ENCODE results near the gene MAP1LC3A.

GRCh38 chr20:34562641-34563040 is 4.1 kb downstream of the MAP1LC3A start:
- TF ChIP-seq CTCF (IDR thresholded peaks at IDR 0.05; ENCODE audit: insufficient read depth, low read length, poor library complexity, severe bottlenecking) (no peak), EZH2phosphoT487 (conservative IDR thresholded peaks at IDR 0.05; ENCODE audit: low read length) (no peak)

All from SU-DHL-6 (cell line).